Measurements from ENCODE around the gene CTU1.

DNA sequence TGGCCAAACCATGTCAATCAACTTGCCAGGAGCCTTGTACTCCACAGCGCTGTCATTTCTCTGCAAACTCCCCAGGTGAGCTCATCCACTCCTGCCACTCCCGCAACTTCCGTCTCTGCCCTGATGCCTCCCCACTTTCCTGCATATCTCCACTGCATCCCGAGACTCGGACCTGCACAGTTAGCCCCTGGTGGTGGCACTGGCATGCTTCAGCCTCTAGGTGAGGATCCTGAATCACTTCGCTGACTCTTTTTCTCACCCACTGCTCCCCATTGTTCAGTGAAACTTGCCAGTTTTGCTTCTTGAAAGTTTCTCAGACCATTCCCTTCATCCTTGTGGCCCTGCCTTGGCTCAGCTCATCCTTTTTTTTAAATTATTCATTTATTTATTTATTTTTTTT is 3.4 kb upstream of the CTU1 start:
- TF ChIP-seq, protein P1, sequence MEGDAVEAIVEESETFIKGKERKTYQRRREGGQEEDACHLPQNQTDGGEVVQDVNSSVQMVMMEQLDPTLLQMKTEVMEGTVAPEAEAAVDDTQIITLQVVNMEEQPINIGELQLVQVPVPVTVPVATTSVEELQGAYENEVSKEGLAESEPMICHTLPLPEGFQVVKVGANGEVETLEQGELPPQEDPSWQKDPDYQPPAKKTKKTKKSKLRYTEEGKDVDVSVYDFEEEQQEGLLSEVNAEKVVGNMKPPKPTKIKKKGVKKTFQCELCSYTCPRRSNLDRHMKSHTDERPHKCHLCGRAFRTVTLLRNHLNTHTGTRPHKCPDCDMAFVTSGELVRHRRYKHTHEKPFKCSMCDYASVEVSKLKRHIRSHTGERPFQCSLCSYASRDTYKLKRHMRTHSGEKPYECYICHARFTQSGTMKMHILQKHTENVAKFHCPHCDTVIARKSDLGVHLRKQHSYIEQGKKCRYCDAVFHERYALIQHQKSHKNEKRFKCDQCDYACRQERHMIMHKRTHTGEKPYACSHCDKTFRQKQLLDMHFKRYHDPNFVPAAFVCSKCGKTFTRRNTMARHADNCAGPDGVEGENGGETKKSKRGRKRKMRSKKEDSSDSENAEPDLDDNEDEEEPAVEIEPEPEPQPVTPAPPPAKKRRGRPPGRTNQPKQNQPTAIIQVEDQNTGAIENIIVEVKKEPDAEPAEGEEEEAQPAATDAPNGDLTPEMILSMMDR (IDR thresholded peaks at IDR 0.05; ENCODE audit: low read depth, low read length), result peak; percentile 19; the same call in 1 of the 2 replicates
- no peak for TF ChIP-seq EZH2phosphoT487 (IDR thresholded peaks at IDR 0.05; ENCODE audit: low read depth)

Data from OCI-LY3 (cell line).